Measurements from ENCODE around the gene STK26.

STK26 gene

DNA sequence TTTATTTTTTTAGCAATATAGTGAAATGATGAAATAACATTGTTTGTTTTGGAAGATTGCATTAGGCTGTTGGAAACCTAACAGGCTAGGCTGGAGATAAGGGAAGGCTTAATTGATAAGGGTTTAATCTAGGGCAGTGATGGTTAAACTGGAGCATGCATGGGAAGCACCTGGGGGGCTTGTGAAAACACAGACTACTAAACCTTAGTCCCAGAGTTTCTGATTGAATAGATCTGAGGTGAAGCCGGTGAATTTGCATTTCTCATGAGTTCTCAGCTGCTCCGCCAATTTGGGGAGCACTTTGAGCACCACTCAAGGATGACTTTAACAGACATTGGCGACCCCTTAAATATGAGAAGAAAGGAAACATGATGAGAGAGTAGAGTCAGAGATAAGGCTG lies 11.5 kb downstream of the STK26 start:
- H3K4me2 ChIP-seq (ENCODE audit: low read length) = peak overlapping the region; percentile 79
- H3K36me3 ChIP-seq (ENCODE audit: control insufficient read depth, low read length) = no peaks in the 10 kb centered on the region; the same call in 1 of the 2 replicates
- H3K4me1 ChIP-seq (ENCODE audit: control insufficient read depth, low read length) = peaks cover 61% of the 10 kb centered on the region
- peak overlapping the region; percentile 66 for H3K4me3 ChIP-seq (ENCODE audit: low read length)
- H3F3A ChIP-seq (ENCODE audit: control insufficient read depth, insufficient read depth) = no peaks in the 10 kb centered on the region
- no peaks in the 10 kb centered on the region for H4K20me1 ChIP-seq (ENCODE audit: control insufficient read depth, insufficient read depth, low read depth, low read length)
- no peaks in the 10 kb centered on the region for H3K9me2 ChIP-seq (replicated peaks; ENCODE audit: control insufficient read depth, low read length)
- H3K9me3 ChIP-seq (ENCODE audit: control insufficient read depth, insufficient read depth, low read length) = no peaks in the 10 kb centered on the region
- H3K27ac ChIP-seq (ENCODE audit: low read depth, low read length) = peak overlapping the region; percentile 63
- TF ChIP-seq EZH2phosphoT487 (IDR thresholded peaks at IDR 0.05; ENCODE audit: borderline replicate concordance, low read length) = no peak
- TF ChIP-seq, protein P1, sequence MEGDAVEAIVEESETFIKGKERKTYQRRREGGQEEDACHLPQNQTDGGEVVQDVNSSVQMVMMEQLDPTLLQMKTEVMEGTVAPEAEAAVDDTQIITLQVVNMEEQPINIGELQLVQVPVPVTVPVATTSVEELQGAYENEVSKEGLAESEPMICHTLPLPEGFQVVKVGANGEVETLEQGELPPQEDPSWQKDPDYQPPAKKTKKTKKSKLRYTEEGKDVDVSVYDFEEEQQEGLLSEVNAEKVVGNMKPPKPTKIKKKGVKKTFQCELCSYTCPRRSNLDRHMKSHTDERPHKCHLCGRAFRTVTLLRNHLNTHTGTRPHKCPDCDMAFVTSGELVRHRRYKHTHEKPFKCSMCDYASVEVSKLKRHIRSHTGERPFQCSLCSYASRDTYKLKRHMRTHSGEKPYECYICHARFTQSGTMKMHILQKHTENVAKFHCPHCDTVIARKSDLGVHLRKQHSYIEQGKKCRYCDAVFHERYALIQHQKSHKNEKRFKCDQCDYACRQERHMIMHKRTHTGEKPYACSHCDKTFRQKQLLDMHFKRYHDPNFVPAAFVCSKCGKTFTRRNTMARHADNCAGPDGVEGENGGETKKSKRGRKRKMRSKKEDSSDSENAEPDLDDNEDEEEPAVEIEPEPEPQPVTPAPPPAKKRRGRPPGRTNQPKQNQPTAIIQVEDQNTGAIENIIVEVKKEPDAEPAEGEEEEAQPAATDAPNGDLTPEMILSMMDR (IDR thresholded peaks at IDR 0.05; ENCODE audit: low read depth, low read length, poor library complexity, severe bottlenecking) = no peak
- no peaks in the 10 kb centered on the region for H3K27me3 ChIP-seq (ENCODE audit: control insufficient read depth, low read length)
- H3K79me2 ChIP-seq (ENCODE audit: control insufficient read depth, low read length) = peaks cover 96% of the 10 kb centered on the region

DNA sequence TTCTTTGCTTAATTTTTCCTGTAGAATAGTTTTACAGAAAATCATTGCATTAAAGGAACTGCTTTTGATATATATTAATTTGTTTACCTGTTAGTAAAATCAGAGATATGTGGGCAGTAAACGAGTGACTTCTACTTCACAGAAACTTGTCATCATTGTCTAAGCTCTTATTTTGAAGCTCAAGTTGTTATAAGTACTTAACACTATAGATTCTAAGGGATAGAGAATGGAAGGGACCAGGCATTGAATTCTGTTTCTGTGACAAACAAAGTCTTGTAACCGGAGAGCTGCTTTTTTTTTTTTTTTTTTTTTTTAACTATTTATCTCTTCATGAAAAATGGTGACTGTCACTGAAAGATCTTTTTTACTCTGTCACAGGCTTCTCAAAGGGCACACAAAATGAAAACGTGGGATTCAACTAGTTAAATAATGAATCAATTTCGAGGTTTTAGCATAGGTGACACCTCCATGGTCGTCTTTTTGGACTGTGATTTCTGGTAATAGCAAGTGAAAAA lies 14.4 kb downstream of the STK26 start:
- peaks cover 94% of the 10 kb centered on the region for H3K79me2 ChIP-seq (ENCODE audit: control insufficient read depth, low read length)
- H4K20me1 ChIP-seq (ENCODE audit: control insufficient read depth, insufficient read depth, low read depth, low read length) = no peaks in the 10 kb centered on the region
- H3K4me2 ChIP-seq (ENCODE audit: low read length) = no peak overlapping the region
- H3K9me3 ChIP-seq (ENCODE audit: control insufficient read depth, insufficient read depth, low read length) = no peaks in the 10 kb centered on the region
- H3K4me1 ChIP-seq (ENCODE audit: control insufficient read depth, low read length) = peaks cover 33% of the 10 kb centered on the region
- no peak for TF ChIP-seq EZH2phosphoT487 (IDR thresholded peaks at IDR 0.05; ENCODE audit: borderline replicate concordance, low read length)
- TF ChIP-seq, protein P1 (IDR thresholded peaks at IDR 0.05; ENCODE audit: low read depth, low read length, poor library complexity, severe bottlenecking) = no peak
- H3K36me3 ChIP-seq (ENCODE audit: control insufficient read depth, low read length) = no peaks in the 10 kb centered on the region; the same call in 1 of the 2 replicates
- no peaks in the 10 kb centered on the region for H3F3A ChIP-seq (ENCODE audit: control insufficient read depth, insufficient read depth)
- H3K9me2 ChIP-seq (replicated peaks; ENCODE audit: control insufficient read depth, low read length) = no peaks in the 10 kb centered on the region
- H3K27ac ChIP-seq (ENCODE audit: low read depth, low read length) = no peak overlapping the region
- no peaks in the 10 kb centered on the region for H3K27me3 ChIP-seq (ENCODE audit: control insufficient read depth, low read length)
- H3K4me3 ChIP-seq (ENCODE audit: low read length) = no peak overlapping the region

DNA sequence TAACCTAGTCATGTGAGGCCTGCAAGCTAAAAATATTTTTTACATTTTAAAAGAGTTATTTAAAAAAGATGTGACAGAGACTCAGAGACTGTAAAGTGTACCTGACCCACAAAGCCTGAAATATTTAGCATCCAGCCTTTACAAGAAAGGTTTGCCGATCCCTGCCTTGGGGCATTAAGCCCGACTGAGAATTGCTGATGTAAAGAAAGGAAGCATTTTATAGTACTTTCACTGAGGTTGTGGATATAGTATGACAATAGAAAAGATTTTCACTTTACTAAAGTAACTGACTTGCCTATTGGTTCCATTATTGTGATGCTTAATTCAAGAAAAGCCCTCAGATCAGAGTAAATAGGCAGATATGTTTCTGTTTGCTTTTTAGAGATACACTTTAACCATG lies 17.0 kb downstream of the STK26 start:
- Histone ChIP-seq H3K4me3 (ENCODE audit: low read length) (no peak overlapping the region), H3K4me1 (ENCODE audit: control insufficient read depth, low read length) (peaks cover 12% of the 10 kb centered on the region), H3K9me2 (replicated peaks; ENCODE audit: control insufficient read depth, low read length) (no peaks in the 10 kb centered on the region), H3K4me2 (ENCODE audit: low read length) (no peak overlapping the region), H3K9me3 (ENCODE audit: control insufficient read depth, insufficient read depth, low read length) (no peaks in the 10 kb centered on the region), H3K27me3 (ENCODE audit: control insufficient read depth, low read length) (no peaks in the 10 kb centered on the region), H3K79me2 (ENCODE audit: control insufficient read depth, low read length) (peaks cover 95% of the 10 kb centered on the region), H4K20me1 (ENCODE audit: control insufficient read depth, insufficient read depth, low read depth, low read length) (no peaks in the 10 kb centered on the region), H3K27ac (ENCODE audit: low read depth, low read length) (no peak overlapping the region), H3K36me3 (ENCODE audit: control insufficient read depth, low read length) (no peaks in the 10 kb centered on the region; the same call in 1 of the 2 replicates), H3F3A (ENCODE audit: control insufficient read depth, insufficient read depth) (no peaks in the 10 kb centered on the region)
- TF ChIP-seq, protein P1 (IDR thresholded peaks at IDR 0.05; ENCODE audit: low read depth, low read length, poor library complexity, severe bottlenecking) = no peak
